DMS153 treated with DMSO at 0.1 percent for 48 hours (cell line): ENCODE results near the gene TSPAN18.

Experiments
- DNase-seq: peaks from one replicate; lab custom pipeline; 2025; ENCODE audit not compliant: unreplicated experiment; lab: John Stamatoyannopoulos, UW

TSPAN18 gene

GRCh38 chr11:44726283-44727113 lies at the start of gene TSPAN18:
TSS of gene TSPAN18 (plus strand) at chr11:44726962. CDS start at chr11:44906417, 179,455 bp downstream.
- DNase-seq, result no peak

DNA sequence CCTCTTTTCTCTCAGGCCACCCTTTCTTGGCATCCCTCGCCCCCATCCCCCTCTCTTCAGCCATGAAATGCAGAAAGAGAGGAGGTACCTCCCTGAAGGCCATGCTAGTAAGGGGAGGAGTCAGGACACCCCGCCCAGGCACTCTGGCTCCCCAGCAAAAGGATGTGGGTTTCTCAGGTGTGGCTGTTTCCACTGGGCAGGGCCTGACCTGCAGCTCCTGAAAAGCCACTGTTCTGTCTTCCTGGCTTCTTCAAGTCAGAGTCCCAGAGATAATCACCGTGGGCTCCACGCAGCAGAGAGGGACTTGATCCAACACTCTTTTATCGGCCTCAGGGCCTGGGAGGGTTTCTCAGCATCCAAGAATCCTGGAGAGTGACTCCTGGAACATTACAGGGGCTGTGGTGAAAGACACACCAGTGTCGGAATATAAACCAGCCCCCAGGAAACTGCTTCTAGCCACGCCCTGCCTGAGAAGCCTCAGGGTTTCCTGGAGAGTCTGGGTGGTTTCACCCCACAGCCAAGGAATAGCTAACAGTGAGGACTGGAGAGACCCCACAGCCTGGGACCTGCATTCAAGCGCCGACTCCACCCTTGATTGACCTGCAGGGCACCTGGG lies 45.7 kb upstream of the TSPAN18 start:
- DNase-seq, result no peak

DNA sequence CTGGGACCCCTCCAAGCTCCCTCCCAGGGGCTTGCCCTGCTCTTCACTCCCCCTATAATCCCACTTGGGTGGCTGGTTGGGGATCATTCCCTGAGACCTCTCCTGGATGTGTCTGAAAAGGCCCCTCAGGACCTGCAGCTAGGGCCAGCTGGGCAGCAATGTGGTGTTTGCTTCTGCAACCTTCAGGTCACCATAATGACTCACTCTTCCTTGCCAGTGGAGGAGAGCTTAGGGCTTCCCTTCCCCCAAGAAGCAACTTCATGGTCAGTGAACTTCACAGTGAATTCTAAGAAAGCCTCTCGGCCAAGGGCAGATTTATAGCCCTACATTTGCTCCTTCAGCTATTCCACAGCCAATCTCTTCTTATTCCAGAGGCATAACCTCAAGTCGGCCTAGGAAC lies 45.1 kb upstream of the TSPAN18 start:
- no peak for DNase-seq

DNA sequence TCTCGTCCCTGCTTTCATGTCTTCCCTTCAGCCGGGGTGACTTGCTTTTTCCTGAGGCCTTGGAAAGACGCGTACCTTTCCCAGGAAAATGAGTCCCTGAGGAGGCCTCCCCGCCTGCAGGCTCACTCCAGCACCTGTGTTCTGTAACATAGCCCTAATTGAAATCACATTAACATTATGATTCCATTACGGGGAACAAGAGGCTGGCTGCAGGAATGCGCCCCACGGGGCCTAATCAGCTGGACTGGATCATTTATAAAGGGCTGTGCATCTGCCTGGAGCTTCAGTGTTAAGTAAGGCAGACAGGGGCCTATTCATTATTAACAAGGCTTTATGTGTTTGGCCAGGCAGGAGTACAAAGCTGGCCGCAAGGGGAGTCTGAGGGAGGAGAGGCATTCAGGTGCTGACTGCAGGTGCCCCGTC lies 41.9 kb upstream of the TSPAN18 start:
- no peak for DNase-seq

- no peak for DNase-seq
These were observed 39.4 kb upstream of the TSPAN18 start for GRCh38 chr11:44687388-44687787.

DNA sequence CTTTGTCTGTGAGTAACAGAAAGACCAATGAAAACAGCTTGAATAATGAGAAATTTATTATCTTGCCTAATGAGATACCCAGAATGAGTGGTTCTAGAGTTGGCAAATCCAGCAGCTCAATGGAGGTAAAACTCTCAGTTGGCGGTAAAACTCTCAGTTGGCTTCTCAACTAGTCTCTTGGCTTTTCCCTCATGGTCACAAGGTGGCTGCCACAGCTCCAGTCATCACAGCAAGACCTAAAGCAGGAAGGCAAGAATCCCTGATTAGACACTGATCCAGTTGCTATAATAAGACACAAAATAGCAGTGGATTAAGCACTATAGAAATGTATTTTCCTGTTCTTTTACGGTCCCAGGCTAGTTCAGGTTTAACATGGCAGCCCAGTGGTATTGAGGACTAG lies 37.5 kb upstream of the TSPAN18 start:
- DNase-seq, result no peak

DNA sequence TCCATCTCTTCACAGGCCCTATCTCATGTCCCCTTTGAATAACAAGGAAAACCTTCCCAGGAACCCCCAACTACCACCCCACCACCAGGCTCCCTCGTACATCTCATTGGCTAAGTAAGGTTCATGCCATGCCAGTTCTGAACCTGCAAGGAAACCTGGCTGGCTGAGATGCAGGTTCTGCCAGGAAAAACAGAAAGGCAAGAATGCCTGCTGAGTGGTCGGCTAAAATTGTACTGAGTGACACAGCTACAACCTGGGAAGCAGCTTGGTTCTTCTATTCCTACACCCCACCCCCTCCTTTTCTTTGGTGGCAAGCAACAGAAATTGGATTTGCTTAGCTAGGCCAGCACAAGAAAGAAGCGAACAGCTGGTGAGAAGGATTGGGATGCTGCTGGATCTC lies 36.1 kb upstream of the TSPAN18 start:
- DNase-seq, result no peak

GRCh38 chr11:44692460-44692859 lies 34.3 kb upstream of the TSPAN18 start:
- no peak for DNase-seq

- DNase-seq, result no peak
These were observed 33.1 kb upstream of the TSPAN18 start for GRCh38 chr11:44693654-44694119.

DNA sequence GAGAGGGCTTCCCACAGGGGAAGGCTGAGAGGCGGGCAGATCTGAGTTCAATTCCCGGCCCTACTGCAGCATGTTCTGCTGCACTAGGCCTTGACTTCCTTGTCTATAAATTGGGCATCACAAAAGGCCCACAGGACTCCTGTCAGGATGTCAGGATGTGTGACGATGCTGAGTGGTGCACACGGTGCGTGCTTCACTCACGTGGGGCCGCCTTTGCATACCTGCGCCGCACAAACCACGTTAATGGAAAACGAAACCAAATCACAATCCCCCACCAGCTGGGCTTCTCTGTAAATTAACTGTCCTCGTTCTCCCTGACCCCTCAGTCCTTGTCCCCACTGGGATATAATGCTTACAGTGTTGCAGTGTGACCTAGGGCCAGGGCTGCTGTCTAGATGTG lies 32.3 kb upstream of the TSPAN18 start:
- DNase-seq, result no peak

DNA sequence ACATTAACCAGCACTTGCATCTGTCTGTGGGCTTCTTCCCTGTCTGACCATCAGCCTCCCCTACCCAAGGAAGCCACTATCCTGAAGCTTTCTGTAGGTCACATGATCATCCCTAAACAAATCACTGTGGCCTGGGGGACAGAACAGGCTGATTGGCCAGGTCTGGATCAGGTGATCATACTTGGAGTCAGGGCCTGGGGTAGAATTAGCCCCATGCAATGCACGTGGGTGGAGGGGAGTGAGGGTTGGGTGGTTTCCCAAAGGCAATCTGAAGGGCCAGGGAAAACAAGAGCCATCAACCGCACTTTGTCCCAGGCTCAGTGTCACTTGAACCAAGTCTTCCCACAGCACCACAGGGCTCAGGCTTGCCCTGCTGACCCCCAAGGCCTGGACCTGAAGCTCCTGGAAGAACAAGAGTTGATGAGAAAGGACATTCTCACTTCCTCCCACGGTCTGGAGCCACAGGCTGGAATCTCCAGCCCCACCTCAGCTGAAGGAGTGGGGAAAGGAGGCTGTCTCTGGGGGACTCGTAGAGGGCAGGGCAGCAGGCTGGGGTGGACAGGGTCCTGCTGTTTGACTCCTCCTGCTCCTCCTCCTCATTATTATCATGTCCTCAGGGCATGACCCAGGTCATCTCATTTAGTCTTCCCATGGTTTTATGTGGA lies 31.5 kb upstream of the TSPAN18 start:
- DNase-seq, result no peak

DNA sequence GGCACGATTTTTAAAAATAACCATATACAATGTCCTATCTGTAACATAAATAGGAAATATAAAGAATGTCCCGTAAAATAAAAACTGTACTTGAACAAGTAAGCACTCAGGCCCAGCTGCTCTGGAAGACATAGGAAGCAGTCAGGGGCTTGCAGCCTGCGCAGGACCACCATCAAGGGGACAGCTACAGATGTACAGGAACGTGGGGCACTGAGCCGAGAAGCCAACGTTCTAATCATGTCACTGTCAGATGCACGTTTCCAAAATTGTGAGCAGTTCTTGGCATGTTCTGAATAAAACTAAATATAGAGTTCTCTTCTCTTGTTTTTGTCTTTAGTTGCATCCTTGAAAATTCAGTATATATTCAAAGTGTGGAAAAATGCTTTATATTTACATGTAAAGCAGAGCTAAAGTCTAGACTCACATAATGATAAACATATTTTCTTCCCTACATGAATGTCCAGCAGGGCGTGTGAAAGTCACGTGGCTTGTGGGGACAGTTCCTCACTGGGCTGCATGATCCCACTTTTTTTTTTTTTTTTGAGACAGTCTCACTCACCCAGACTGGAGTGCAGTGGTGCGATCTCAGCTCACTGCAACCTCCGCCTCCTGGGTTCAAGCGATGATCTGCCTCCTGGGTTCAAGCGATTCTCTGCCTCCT lies 28.4 kb upstream of the TSPAN18 start:
- DNase-seq, result no peak

DNA sequence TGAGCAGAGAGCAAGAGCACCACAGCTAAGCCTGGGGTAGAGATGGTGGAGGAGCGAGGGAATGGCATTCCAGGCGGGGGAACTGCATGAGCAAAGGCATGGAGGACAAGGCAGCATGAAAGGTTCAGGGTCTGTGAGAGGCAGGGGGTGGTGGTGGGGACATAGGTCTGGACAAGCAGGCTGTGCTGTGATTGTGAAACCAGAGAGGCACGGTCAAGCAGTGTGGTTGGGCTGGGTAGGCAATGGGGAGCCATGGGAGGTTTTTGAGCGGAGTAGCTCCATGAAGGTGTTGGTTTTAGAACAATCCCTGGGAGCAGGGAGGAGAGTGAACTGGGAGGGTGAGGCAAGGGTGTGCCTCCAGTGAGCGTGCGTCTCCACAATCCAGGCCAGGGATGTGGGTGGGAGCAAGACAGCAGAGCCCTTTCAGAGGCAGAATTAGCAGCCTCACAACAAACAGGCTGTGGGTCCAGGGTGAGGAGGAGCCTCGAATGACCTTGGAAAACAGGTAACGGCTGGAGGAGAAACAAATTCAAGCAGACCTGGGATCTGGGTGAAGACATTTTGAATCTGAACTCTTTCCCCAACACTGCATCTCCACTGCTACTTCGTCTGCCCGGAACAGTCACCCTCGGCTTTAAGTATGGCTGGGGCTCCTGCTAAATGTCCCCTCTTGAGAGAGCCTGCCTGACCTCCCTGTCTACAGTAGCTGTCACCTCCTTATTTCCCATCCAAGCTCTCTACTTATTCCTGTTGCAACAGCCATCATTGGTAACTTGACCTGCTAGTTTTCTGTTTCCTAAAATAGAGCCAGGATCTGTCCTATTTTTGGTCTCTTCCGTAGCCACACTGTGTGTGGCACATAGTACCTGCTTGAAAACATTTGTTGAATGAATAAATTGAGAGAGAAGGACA lies 27.0 kb upstream of the TSPAN18 start:
- DNase-seq, result no peak

DNA sequence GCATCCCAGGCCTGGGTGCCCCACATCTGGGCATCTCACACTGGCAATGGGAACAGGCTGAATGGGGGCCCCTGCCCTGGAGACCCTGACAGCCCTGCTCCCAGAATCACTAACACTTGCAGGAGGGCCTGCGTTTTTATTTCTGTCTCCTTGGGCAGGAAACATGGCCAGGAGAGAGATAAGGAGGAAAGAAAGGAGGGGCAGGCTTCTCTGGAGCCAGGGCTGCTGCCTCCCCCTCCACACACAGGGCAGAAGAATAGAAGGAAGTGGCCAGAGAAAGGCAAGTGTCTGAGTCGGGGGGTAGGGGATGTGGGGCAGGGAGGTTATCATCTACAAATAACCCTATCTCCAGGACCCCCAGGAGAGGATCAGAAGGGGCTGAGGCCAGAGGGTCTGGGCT lies 25.5 kb upstream of the TSPAN18 start:
- DNase-seq, result no peak

- DNase-seq, result no peak
These were observed 23.9 kb upstream of the TSPAN18 start for GRCh38 chr11:44702889-44703288.

- DNase-seq, result no peak
These were observed 19.7 kb upstream of the TSPAN18 start for GRCh38 chr11:44707094-44707493.

- no peak for DNase-seq
These were observed 18.8 kb upstream of the TSPAN18 start for GRCh38 chr11:44708009-44708408.

DNA sequence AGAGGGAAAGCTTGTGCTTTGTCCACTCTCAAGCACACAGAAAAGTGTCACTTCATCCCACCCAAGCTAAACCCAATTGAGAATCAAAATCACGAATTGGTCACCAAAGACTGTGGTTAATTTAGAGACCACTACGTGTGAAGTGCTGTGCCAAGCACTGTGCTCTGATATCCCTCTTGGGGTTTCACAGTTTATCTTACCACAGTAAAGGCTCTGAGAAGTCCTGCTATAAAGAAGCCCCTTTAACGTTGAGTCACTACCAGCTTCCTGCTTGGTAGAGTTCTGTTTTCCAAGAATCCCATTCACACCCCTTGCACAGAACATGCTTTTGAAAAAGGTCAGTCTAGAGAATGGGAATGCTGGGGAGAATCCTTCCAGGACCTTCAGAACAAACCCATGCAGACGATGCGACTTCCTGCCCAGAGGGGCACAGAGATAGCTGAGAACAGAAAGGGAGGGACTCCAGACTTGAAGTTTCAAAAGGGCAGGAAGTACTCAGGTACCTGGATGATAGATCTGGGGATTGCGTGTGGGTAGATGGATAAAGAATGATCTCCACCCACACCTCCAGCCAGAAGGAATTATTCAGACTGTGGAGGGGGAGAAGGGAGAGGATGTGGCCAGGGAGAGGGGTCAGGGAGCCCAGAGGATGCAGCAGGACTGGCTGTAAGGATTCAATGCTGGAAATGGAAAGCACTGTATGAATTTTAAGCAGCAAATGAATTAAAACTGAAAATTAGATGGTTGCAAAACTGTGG lies 18.1 kb upstream of the TSPAN18 start:
- no peak for DNase-seq

GRCh38 chr11:44709281-44709562 lies 17.5 kb upstream of the TSPAN18 start:
- no peak for DNase-seq

DNA sequence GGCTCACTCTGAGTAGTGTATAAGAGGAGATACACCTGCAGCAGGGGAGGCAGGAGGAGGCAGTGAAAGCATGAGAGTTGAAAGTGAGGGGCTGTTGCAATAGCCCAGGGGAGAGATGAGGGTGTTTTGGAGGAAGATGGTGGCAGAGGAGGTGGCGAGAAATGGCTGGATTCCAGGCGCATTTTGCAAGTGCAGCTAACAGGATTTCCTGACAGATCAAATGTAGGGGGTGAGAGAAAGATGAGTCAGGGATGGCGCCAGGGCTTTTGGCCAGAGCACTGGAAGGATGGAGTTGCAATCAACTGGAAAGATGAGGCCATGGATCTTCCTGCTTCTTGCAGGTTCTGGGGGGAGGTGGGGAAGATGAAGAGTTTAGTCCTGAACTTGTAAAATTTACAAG lies 16.8 kb upstream of the TSPAN18 start:
- DNase-seq, result no peak
